Ishikawa (cell line): ENCODE results near the gene DBX1.

Experiments
- CEBPB ChIP-seq: IDR thresholded peaks from 2 replicates; pipeline ENCODE4 v1.6.1; 2012
- TF ChIP-seq, protein P1 (sequence below): IDR thresholded peaks from 2 replicates; pipeline ENCODE4 v1.6.1; 2012
- TF ChIP-seq, protein P2 (sequence below): IDR thresholded peaks from 2 replicates; pipeline ENCODE4 v1.6.1; 2012

DNA sequence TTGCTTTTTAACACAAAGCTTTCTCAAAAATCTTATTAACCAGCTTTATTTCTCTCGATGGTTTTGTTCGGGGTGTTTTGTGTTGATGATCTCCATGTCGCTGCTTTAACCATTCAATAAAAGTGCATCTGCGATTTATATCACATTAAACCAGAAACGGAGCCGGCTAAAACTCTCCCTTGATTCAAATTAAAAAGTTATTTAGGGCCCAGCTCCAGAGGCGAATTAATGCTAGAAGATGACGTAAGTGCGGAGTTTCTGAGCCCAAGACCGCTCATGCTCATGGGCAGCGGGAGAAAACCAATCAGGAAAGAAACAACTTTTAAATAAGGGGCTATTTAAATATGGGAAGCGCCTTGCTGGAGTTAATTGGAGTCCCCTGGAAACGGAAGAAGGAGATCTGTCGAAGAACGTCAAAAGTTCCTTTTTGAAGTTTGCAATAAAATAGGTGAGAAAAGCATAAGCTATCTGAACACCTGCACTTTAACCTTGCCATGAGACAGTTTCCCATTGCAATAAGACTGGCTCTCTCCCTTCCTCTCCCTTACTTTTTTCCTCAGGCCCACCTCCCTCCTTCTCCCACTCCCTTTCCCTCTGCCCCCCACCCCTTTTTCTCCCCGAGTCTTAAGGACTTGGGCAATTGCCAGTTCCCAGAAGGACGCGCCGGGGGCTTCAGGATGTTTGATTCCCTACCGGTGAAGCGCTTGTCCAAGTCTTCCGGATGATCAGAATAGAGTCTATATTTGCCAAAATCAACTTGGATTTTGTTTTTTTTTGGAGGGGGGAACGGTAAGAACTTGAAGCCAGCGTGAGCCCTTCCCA is 1.9 kb upstream of the DBX1 start:
- TF ChIP-seq CEBPB, result no peak
- TF ChIP-seq, protein P1, sequence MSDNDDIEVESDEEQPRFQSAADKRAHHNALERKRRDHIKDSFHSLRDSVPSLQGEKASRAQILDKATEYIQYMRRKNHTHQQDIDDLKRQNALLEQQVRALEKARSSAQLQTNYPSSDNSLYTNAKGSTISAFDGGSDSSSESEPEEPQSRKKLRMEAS, result no peak
- TF ChIP-seq, protein P2, sequence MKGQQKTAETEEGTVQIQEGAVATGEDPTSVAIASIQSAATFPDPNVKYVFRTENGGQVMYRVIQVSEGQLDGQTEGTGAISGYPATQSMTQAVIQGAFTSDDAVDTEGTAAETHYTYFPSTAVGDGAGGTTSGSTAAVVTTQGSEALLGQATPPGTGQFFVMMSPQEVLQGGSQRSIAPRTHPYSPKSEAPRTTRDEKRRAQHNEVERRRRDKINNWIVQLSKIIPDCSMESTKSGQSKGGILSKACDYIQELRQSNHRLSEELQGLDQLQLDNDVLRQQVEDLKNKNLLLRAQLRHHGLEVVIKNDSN, result no peak
